Ovary (tissue), 9 donors: Measurements from ENCODE around the gene ARHGEF39. TPM values are rescaled to one million over a fixed set of nuclear protein-coding genes. Genes with fewer than 3 reads are reported as not detected.
A peak's percentile ranks its signal among the peaks of the same experiment; 100 is the strongest.

ENCODE experiments used
- DNase-seq, 5 donors: peaks; one replicate each; pipeline ENCODE4 v3.0.0-alpha.2; 2019 to 2020
- H3K27ac ChIP-seq, 2 donors: fragments of 200-600 bp; one replicate each; pipeline versions ENCODE4 v1.5.1 to v1.8.0; 2019 to 2022
- H3K27me3 ChIP-seq: fragments of 200-600 bp; one replicate; pipeline ENCODE4 v1.8.0; 2022
- H3K36me3 ChIP-seq: fragments of 200-600 bp; sonication (generic); one replicate; pipeline ENCODE4 v1.5.1; 2019
- H3K4me1 ChIP-seq: one replicate; pipeline ENCODE4 v1.8.1; 2013; ENCODE audit warnings: mild to moderate bottlenecking, moderate library complexity; ENCODE audit not compliant: insufficient read depth
- H3K4me3 ChIP-seq: fragments of 200-600 bp; sonication (generic); one replicate; pipeline ENCODE4 v1.5.1; 2017
- H3K9me3 ChIP-seq, 2 donors: fragments of 200-600 bp in 1 of 2; sonication (generic) in 1 of 2; one replicate each; pipeline versions ENCODE4 v1.5.1 to v1.8.1; 2013 to 2019; ENCODE audit warnings: mild to moderate bottlenecking in 1 of 2, moderate library complexity in 1 of 2
- CTCF ChIP-seq, 3 donors: fragments of 450-650 bp in 2 of 3; fragments of 200-600 bp in 1 of 3; IDR thresholded peaks; one replicate each; pipeline versions ENCODE4 v1.5.1 to v1.8.0; 2016 to 2022; ENCODE audit warnings: antibody characterized with exemption in 3 of 3, mild to moderate bottlenecking in 1 of 3
- EP300 ChIP-seq: sonication (generic); formaldehyde crosslinking; IDR thresholded peaks from one replicate; pipeline ENCODE4 v1.6.1; 2017; ENCODE audit warnings: antibody characterized with exemption
- POLR2A ChIP-seq: fragments of 450-650 bp; IDR thresholded peaks from one replicate; pipeline ENCODE4 v1.6.1; 2017; ENCODE audit warnings: antibody characterized with exemption, mild to moderate bottlenecking, moderate library complexity
- WGBS, 3 donors: extraction: QIAGEN DNeasy Blood & Tissue Kit in 1 of 3; methylation state at CpG; one replicate each; pipeline versions ENCODE4 v1.1.5 to v1.1.7; 2013 to 2017; 5-methylcytosine and 5-hydroxymethylcytosine counted together
- intact Hi-C, 4 donors: fragments of 100-400 bp; cut with DNase I; formaldehyde crosslinking; loops; one replicate each; pipeline versions ENCODE4 v1.11.0 to v1.15.1; 2022 to 2023
- polyA plus RNA-seq, 2 donors: library from polyadenylated mRNA; stranded (reverse); fragments of 200-250 nt in 1 of 2; fragments of 350-450 nt in 1 of 2; fragmentation: Illumina TruSeq in 1 of 2; extraction: RNeasy Lipid Tissue Mini Kit (QIAGEN cat#74804) in 1 of 2; gene quantifications; one replicate each; pipeline ENCODE4 v1.2.3, GENCODE V29; 2013 to 2014
- total RNA-seq, 7 donors: library from RNA; depleted of rRNA in 2 of 7; stranded (reverse); fragments of >200 nt in 2 of 7; fragmentation: NEBNext Ultra II Directional in 3 of 7; extraction: Animal tissue kit (Norgen Biotek cat#: 25700) in 3 of 7; gene quantifications; one replicate each; pipeline versions ENCODE4 v1.1.0 to v1.2.4, GENCODE V29; 2016 to 2023
- donor health status: DM: no; HTN: no; CAD: no; lungs with moderate emphysema.
- donor health status: DM: no; HTN: no; CAD: no.
- donor health status: Bipolar disorder and iron deficiency.
- donor health status: DM: yes; HTN: yes; CAD: no.
- donor health status: DM: no; HTN: no; CAD: no.
- donor health status: DM: yes; HTN: yes; CAD: no.

Gene ARHGEF39
- total and polyA plus RNA-seq, 9 donors = 0.17 to 1.4 (median 0.52) TPM

DNA sequence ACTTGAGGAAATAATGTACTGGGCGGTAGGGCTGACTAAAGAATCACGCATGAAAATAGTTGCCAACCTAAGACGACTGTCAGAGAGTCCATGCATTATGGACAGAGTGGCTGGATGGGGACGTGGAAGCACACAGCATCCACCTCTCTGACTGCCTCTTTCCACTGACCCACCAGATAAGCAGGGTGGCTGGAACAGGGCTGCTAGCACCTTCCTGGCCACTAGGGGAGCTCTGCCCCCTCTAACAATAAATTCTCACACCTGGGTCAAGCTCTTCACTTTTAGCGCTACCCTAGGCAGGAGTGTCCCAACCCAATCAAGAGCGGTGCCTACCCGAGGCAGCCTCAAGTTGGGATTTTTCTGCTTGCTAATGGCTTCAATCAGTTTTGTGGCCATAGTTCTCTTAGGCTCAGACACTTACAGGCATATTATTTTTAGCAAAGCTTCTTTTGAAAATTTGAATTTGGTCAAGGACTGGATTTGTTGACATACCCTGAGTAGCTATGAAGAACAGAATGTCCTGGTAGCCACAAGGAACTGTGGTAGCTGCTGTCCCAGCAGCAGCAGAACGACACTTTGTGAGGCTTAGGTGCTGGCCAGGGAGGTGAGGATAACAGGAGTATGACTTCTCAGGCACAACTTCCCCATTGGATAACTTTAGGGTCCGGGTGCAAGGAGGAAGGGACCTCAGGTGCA, 31.7 kb upstream of the ARHGEF39 start:
- no peaks in the 10 kb centered on the region for H3K9me3 ChIP-seq
- no peaks in the 10 kb centered on the region for H3K36me3 ChIP-seq
- WGBS, 3 donors = 33 to 34% (median 33%) methylated on average over 9 of the region's 9 CpGs
- intact Hi-C loops = no loop called here
- TF ChIP-seq POLR2A = no peak
- TF ChIP-seq CTCF (IDR thresholded peaks at IDR 0.05) = peak; percentile 59 to 78 (median 71)
- H3K4me3 ChIP-seq = no peak overlapping the region
- peak; percentile 46 to 69 (median 62) for DNase-seq
- H3K27ac ChIP-seq = no peak overlapping the region
- no peaks in the 10 kb centered on the region for H3K27me3 ChIP-seq
- no peaks in the 10 kb centered on the region for H3K4me1 ChIP-seq

DNA sequence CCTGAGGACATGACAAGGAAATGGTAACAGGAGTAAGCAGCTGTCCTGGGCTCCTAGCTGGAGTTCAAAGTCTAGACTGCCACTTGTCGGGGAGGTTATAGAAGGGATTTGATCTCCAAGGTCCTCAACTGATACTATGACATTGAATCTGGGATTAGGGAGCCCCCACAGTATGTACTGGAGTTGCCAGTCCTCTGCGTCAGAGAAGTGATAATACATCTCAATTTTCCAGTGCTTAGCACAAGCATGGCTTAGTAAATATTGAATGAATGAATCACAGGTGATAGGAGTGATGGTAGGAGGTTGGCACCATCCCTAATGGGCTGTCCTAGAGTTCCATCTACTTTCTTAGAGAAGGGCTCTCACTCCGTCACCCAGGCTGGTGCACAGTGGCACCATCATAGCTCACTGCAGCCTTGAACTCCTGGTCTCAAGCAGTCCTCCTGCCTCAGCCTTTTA, 31.0 kb upstream of the ARHGEF39 start:
- no peaks in the 10 kb centered on the region for H3K36me3 ChIP-seq
- DNase-seq = no peak
- H3K27me3 ChIP-seq = no peaks in the 10 kb centered on the region
- intact Hi-C loops = no loop called here
- H3K27ac ChIP-seq = no peak overlapping the region
- H3K4me1 ChIP-seq = no peaks in the 10 kb centered on the region
- H3K9me3 ChIP-seq = no peaks in the 10 kb centered on the region
- H3K4me3 ChIP-seq = no peak overlapping the region
- no peak for TF ChIP-seq POLR2A
- no peak for TF ChIP-seq EP300
- no peak for TF ChIP-seq CTCF (IDR thresholded peaks at IDR 0.05)
- 84 to 94% (median 85%) methylated on average over 3 of the region's 3 CpGs for WGBS, 3 donors

DNA sequence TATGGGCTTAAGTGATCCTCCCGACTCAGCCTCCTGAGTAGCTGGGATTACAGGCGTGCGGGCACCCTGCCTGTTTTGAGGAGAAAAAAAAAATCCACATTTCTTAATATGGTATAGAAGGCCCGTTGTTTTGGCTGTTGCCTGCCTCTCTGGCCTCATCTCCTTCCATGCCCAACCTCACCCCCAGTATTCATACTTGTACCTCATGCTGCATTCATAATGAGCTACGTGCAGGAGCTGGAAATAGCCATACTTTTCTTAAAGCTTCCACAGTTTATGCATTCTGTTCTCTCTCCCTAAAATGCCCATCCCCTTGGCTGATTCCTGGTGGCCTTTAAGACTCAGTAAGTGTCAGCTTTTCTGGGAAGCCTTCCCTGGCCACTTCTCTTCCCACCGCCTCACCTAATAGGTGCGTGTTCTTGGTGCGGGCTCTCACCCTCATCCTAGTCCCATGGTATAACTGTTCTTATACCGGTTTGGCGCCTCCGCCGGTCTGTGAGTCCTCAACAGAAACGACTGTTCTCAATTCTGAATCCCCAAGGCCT, 26.8 kb upstream of the ARHGEF39 start:
- 52 to 63% (median 61%) methylated on average over 13 of the region's 13 CpGs for WGBS, 3 donors
- Histone ChIP-seq H3K4me1 (peaks cover 10% of the 10 kb centered on the region), H3K27me3 (no peaks in the 10 kb centered on the region), H3K36me3 (no peaks in the 10 kb centered on the region), H3K4me3 (no peak overlapping the region), H3K9me3 (no peaks in the 10 kb centered on the region), H3K27ac (peak overlapping the region in 1 of 2 donors; percentile 93)
- TF ChIP-seq EP300 = no peak
- TF ChIP-seq CTCF (IDR thresholded peaks at IDR 0.05) = no peak
- no peak for TF ChIP-seq POLR2A
- intact Hi-C loops = loop anchor here in 3 of 4 donors (5.0 kb wide), 2 partner anchors 35 kb away; partner anchors contain the start of genes CCDC107 (in 1 of the 3) and RMRP (in 1 of the 3)
- peak in 1 of 5 donors; percentile 43 for DNase-seq

DNA sequence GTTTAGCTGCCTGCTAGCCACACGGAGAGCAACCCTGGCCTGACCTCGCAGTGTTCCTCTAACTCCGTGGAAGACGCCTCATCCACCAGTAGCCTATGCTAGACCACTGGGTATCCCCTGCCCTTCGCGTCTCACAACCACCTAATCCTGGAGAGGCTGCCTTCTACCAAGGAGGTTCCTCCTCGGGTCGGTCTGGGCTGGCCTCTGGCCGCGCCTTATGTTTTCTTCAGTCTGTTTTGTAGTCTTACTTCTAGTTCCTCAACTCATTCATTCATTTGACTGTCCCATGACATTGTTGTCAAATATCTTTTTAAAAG, 26.3 kb upstream of the ARHGEF39 start:
- H3K36me3 ChIP-seq = no peaks in the 10 kb centered on the region
- peaks cover 11% of the 10 kb centered on the region for H3K4me1 ChIP-seq
- H3K27me3 ChIP-seq = no peaks in the 10 kb centered on the region
- peak overlapping the region; percentile 46 to 93 for H3K27ac ChIP-seq
- no peaks in the 10 kb centered on the region for H3K9me3 ChIP-seq
- no peak for DNase-seq
- intact Hi-C loops = loop anchor here in 3 of 4 donors (5.0 kb wide), 2 partner anchors 34 to 36 kb away; partner anchors contain the start of genes CCDC107 (in 1 of the 3) and RMRP (in 1 of the 3)
- 5 to 9% (median 9%) methylated on average over 10 of the region's 10 CpGs for WGBS, 3 donors
- TF ChIP-seq POLR2A (no peak), EP300 (no peak), CTCF (IDR thresholded peaks at IDR 0.05) (no peak)
- H3K4me3 ChIP-seq = peak overlapping the region; percentile 66
